Endothelial cell of umbilical vein (primary cell): ENCODE data around the gene UPF3A. TPM values are rescaled to one million over a fixed set of nuclear protein-coding genes. Genes with fewer than 3 reads are reported as not detected.

Source experiments
- BruUV-seq: library from RNA; stranded (reverse); fragments of 400-500 nt; replicated peaks from 2 replicates; lab custom pipeline; 2021; lab: Mats Ljungman, UMichigan
- CTCF ChIA-PET: fragments of 300-600, 350-600 bp; sonication (Branson Sonifier 250); formaldehyde crosslinking; loops from one replicate; lab custom pipeline; 2021; ENCODE audit warnings: antibody characterized with exemption, inconsistent platforms; lab: Charles Lee
- POLR2A ChIA-PET: fragments of 300-600, 350-600 bp; sonication (Branson Sonifier 250); formaldehyde crosslinking; loops from one replicate; lab custom pipeline; 2021; ENCODE audit warnings: antibody characterized with exemption, inconsistent platforms; lab: Charles Lee
- DNase-seq: peaks from one replicate; pipeline ENCODE4 v3.0.0-alpha.2; 2011; ENCODE audit warnings: low read depth, low spot score
- FAIRE-seq: peaks from 2 replicates; lab custom pipeline; 2011; peaks lifted over from hg19 to GRCh38; lab: Jason Lieb, UNC
- H2AFZ ChIP-seq: 2 replicates; pipeline ENCODE4 v1.6.0; 2012; ENCODE audit warnings: low read depth, low read length, control low read depth, inconsistent platforms
- H3K27ac ChIP-seq: 2 replicates; pipeline ENCODE4 v1.5.1; 2011; ENCODE audit warnings: low read depth, mild to moderate bottlenecking, control low read depth, low read length, moderate library complexity; ENCODE audit not compliant: insufficient read depth
- H3K27me3 ChIP-seq, 2 experiments: 2 replicates each; pipeline versions ENCODE4 v1.6.0 to v1.6.1; 2011; ENCODE audit warnings: low read length in 2 of 2, mixed read lengths in 1 of 2; ENCODE audit not compliant: control insufficient read depth in 2 of 2, insufficient read depth in 2 of 2
- H3K36me3 ChIP-seq, 2 experiments: 2 replicates in 1 of 2; 3 replicates in 1 of 2; pipeline ENCODE4 v1.5.1; 2011; ENCODE audit warnings: low read length in 2 of 2, mild to moderate bottlenecking in 1 of 2, moderate library complexity in 1 of 2; ENCODE audit not compliant: control insufficient read depth in 2 of 2, insufficient read depth in 2 of 2; ENCODE audit errors: extremely low read depth in 1 of 2
- H3K4me1 ChIP-seq: 3 replicates; pipeline ENCODE4 v1.5.1; 2011; ENCODE audit warnings: mild to moderate bottlenecking, low read length; ENCODE audit not compliant: control insufficient read depth, insufficient read depth; ENCODE audit errors: extremely low read depth
- H3K4me2 ChIP-seq: 2 replicates; pipeline ENCODE4 v1.6.1; 2011; ENCODE audit warnings: low read length, control low read depth, mixed read lengths; ENCODE audit not compliant: insufficient read depth
- H3K4me3 ChIP-seq, 3 experiments: fragments of 200-600 bp in 1 of 3; sonication (generic), shearing (Covaris generic) in 1 of 3; replicated peaks in 1 of 3; 2 replicates each; pipeline ENCODE4 v1.5.1; 2011 to 2016; ENCODE audit warnings: control low read depth in 3 of 3, low read length in 3 of 3, mild to moderate bottlenecking in 2 of 3, inconsistent platforms in 1 of 3, low read depth in 1 of 3, moderate library complexity in 1 of 3; ENCODE audit not compliant: insufficient read depth in 1 of 3
- H3K79me2 ChIP-seq: 2 replicates; pipeline ENCODE4 v1.6.0; 2012; ENCODE audit warnings: low read length, inconsistent platforms; ENCODE audit not compliant: control insufficient read depth, insufficient read depth
- H3K9ac ChIP-seq: replicated peaks from 2 replicates; pipeline ENCODE3; 2011; ENCODE audit warnings: low read length, control low read depth; ENCODE audit not compliant: insufficient read depth; ENCODE audit errors: extremely low read depth
- H3K9me1 ChIP-seq: replicated peaks from 3 replicates; pipeline ENCODE4 v1.6.0; 2011; ENCODE audit warnings: mild to moderate bottlenecking, low read length; ENCODE audit not compliant: control insufficient read depth, insufficient read depth; ENCODE audit errors: extremely low read depth
- H3K9me3 ChIP-seq: replicated peaks from 2 replicates; pipeline ENCODE4 v1.5.1; 2012; ENCODE audit warnings: low read length, inconsistent platforms; ENCODE audit not compliant: control insufficient read depth, insufficient read depth
- H4K20me1 ChIP-seq: replicated peaks from 2 replicates; pipeline ENCODE3; 2011; ENCODE audit warnings: mild to moderate bottlenecking, low read length; ENCODE audit not compliant: control insufficient read depth, insufficient read depth; ENCODE audit errors: extremely low read depth
- EZH2 ChIP-seq: IDR thresholded peaks from 2 replicates; pipeline ENCODE4 v1.6.1; 2012; ENCODE audit warnings: borderline replicate concordance, low read depth, mild to moderate bottlenecking, moderate library complexity, low read length, inconsistent platforms; ENCODE audit not compliant: severe bottlenecking
- FOS ChIP-seq: IDR thresholded peaks from 2 replicates; pipeline ENCODE4 v1.6.1; 2011; ENCODE audit warnings: mild to moderate bottlenecking, low read length, moderate library complexity, borderline replicate concordance; ENCODE audit not compliant: insufficient read depth
- GATA2 ChIP-seq: IDR thresholded peaks from 2 replicates; pipeline ENCODE4 v1.7.0; 2011; ENCODE audit warnings: low read depth, mild to moderate bottlenecking, moderate library complexity, mixed read lengths, low read length; ENCODE audit not compliant: insufficient read length, insufficient read depth
- JUN ChIP-seq: IDR thresholded peaks from 2 replicates; pipeline ENCODE4 v1.6.1; 2011; ENCODE audit warnings: borderline replicate concordance, low read depth; ENCODE audit not compliant: insufficient read length, insufficient read depth
- MYC ChIP-seq: IDR thresholded peaks from one replicate; pipeline ENCODE4 v1.6.1; 2011; ENCODE audit warnings: mild to moderate bottlenecking, low read depth, low read length
- POLR2A ChIP-seq: IDR thresholded peaks from 2 replicates; pipeline ENCODE4 v1.6.1; 2012; ENCODE audit warnings: low read depth, mild to moderate bottlenecking, control low read depth, low read length
- POLR2AphosphoS5 ChIP-seq: IDR thresholded peaks from 2 replicates; pipeline ENCODE4 v1.6.1; 2012; ENCODE audit warnings: low read depth, mild to moderate bottlenecking, control low read depth, low read length, moderate library complexity; ENCODE audit not compliant: insufficient read depth
- dilution Hi-C: fragments of 300-500 bp; cut with MboI; formaldehyde crosslinking; loops from one replicate; pipeline ENCODE4 v1.15.0; 2019; ENCODE audit warnings: low sequenced_read_pairs; ENCODE audit not compliant: extremely low pct_ligation_motif_present
- intact Hi-C: fragments of 100-400 bp; cut with micrococcal nuclease; formaldehyde crosslinking; loops from one replicate; pipeline ENCODE4 v1.10.0; 2022
- polyA plus RNA-seq, 4 experiments: library from polyadenylated mRNA; depleted of rRNA in 3 of 4; stranded (reverse) in 3 of 4; unstranded in 1 of 4; fragments of >200 nt; gene quantifications; 2 replicates each; pipeline versions ENCODE4 v1.2.1 to v1.2.3, GENCODE V29; 2011 to 2012; ENCODE audit warnings: missing spikeins in 1 of 4
- total RNA-seq: library from RNA; stranded (reverse); gene quantifications from 2 replicates; pipeline ENCODE4 v1.2.3, GENCODE V29; 2021
- TF ChIP-seq, protein P1 (sequence below), 2 donors: IDR thresholded peaks; 1 replicate in 1 of 2; 2 replicates in 1 of 2; pipeline ENCODE4 v1.5.1; 2011; ENCODE audit warnings: low read length in 2 of 2, mild to moderate bottlenecking in 2 of 2, moderate library complexity in 2 of 2, control low read depth in 1 of 2, inconsistent platforms in 1 of 2, low read depth in 1 of 2; ENCODE audit not compliant: insufficient read depth in 1 of 2; ENCODE audit errors: extremely low read depth in 1 of 2
- TF ChIP-seq, protein P2 (sequence below): IDR thresholded peaks from 2 replicates; pipeline ENCODE4 v1.6.1; 2011; ENCODE audit not compliant: insufficient read depth, insufficient read length

Gene UPF3A
- total and polyA plus RNA-seq, 2 donors (not counting 3 experiments of a cell fraction or from before 2014, with no cell fraction given), result 37.2 to 75.4 TPM

DNA sequence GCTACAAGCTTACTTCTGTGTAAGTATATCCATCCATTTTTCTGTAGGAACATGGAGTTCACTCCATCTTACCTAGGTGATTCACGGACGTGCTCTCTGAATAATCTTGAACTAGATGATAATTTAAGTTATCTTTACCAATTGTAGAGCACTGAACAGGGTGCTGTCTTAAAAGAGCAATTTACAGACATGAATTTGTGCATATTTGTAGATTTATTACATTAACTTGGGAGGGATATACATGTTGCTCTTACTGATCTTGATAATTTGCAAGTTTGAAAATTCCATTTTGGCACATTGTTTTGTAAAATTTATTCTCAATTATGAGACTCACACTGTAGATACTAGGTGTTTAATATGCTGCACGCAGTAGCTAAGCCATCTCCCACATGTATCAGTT, 37.4 kb upstream of the UPF3A start:
- Histone ChIP-seq H3K79me2 (no peaks in the 10 kb centered on the region), H3K36me3 (peaks cover 34 to 42% of the 10 kb centered on the region in 2 experiments), H3K9me1 (no peaks in the 10 kb centered on the region), H3K9me3 (no peaks in the 10 kb centered on the region), H3K4me1 (no peaks in the 10 kb centered on the region), H3K4me2 (no peak overlapping the region), H3K27ac (no peak overlapping the region), H3K27me3 (no peaks in the 10 kb centered on the region), H4K20me1 (peaks cover 2% of the 10 kb centered on the region), H3K4me3 (no peak overlapping the region), H2AFZ (no peak overlapping the region), H3K9ac (no peak overlapping the region)
- FAIRE-seq, result no peak
- no TSS peak for BruUV-seq
- intact Hi-C loops (no loop called here), dilution Hi-C loops (no loop called here)
- no peak for DNase-seq
- ChIA-PET CTCF (no interaction called here), POLR2A (no interaction called here)
- TF ChIP-seq MYC, result no peak

- no peak for FAIRE-seq
- dilution Hi-C loops (no loop called here), intact Hi-C loops (no loop called here)
- DNase-seq, result no peak
- no peaks in the 10 kb centered on the region for H3K79me2 ChIP-seq
- peaks cover 36 to 39% of the 10 kb centered on the region in 2 experiments for H3K36me3 ChIP-seq
- H4K20me1 ChIP-seq, result peaks cover 2% of the 10 kb centered on the region
- ChIA-PET CTCF (interaction anchor here (0.7 kb wide), 1 partner anchor 24 kb away, joined by 4 read pairs; no protein-coding TSS in a partner anchor), POLR2A (no interaction called here)
- no peaks in the 10 kb centered on the region for H3K4me1 ChIP-seq
- no peak overlapping the region for H3K27ac ChIP-seq
- H2AFZ ChIP-seq, result no peak overlapping the region
- no peak overlapping the region for H3K4me3 ChIP-seq
- H3K4me2 ChIP-seq, result no peak overlapping the region
- no peak overlapping the region for H3K9ac ChIP-seq
- TF ChIP-seq JUN (no peak), GATA2 (no peak), POLR2A (no peak), EZH2 (no peak), MYC (no peak), POLR2AphosphoS5 (no peak), FOS (no peak)
- TF ChIP-seq, protein P1, sequence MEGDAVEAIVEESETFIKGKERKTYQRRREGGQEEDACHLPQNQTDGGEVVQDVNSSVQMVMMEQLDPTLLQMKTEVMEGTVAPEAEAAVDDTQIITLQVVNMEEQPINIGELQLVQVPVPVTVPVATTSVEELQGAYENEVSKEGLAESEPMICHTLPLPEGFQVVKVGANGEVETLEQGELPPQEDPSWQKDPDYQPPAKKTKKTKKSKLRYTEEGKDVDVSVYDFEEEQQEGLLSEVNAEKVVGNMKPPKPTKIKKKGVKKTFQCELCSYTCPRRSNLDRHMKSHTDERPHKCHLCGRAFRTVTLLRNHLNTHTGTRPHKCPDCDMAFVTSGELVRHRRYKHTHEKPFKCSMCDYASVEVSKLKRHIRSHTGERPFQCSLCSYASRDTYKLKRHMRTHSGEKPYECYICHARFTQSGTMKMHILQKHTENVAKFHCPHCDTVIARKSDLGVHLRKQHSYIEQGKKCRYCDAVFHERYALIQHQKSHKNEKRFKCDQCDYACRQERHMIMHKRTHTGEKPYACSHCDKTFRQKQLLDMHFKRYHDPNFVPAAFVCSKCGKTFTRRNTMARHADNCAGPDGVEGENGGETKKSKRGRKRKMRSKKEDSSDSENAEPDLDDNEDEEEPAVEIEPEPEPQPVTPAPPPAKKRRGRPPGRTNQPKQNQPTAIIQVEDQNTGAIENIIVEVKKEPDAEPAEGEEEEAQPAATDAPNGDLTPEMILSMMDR (IDR thresholded peaks at IDR 0.05; ENCODE audit: extremely low read depth in 1 of 2, insufficient read depth in 1 of 2, low read depth in 1 of 2, low read length in 2 of 2), result no peak
- TF ChIP-seq, protein P2, sequence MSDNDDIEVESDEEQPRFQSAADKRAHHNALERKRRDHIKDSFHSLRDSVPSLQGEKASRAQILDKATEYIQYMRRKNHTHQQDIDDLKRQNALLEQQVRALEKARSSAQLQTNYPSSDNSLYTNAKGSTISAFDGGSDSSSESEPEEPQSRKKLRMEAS, result no peak
- no peaks in the 10 kb centered on the region for H3K9me3 ChIP-seq
- BruUV-seq, result no TSS peak
- H3K9me1 ChIP-seq, result no peaks in the 10 kb centered on the region
- H3K27me3 ChIP-seq, result no peaks in the 10 kb centered on the region
Observed at GRCh38 chr13:114244637-114245036, 36.8 kb upstream of the UPF3A start.
